HFFc6 (cell line): Measurements from ENCODE around the gene FAM193B. TPM values are rescaled to one million over a fixed set of nuclear protein-coding genes. Genes with fewer than 3 reads are reported as not detected.
A peak's percentile ranks its signal among the peaks of the same experiment; 100 is the strongest.

Source experiments
- DNase-seq: peaks from one replicate; pipeline ENCODE4 v3.0.0-alpha.2; 2018
- H3K27ac Mint-ChIP-seq: 2 replicates; pipeline ENCODE4 v1.8.0; 2020; ENCODE audit warnings: mild to moderate bottlenecking, mixed read lengths
- H3K27me3 Mint-ChIP-seq: 2 replicates; pipeline ENCODE4 v1.8.0; 2021; ENCODE audit warnings: mild to moderate bottlenecking, moderate library complexity, mixed read lengths; ENCODE audit not compliant: insufficient read depth
- H3K36me3 Mint-ChIP-seq: 2 replicates; pipeline ENCODE4 v1.8.0; 2021; ENCODE audit warnings: low read depth, mixed read lengths
- H3K4me1 Mint-ChIP-seq: 2 replicates; pipeline ENCODE4 v1.8.0; 2020; ENCODE audit warnings: low read depth, mixed read lengths
- H3K4me3 Mint-ChIP-seq: 2 replicates; pipeline ENCODE4 v1.8.0; 2020; ENCODE audit warnings: mild to moderate bottlenecking, moderate library complexity, mixed read lengths
- H3K9me3 Mint-ChIP-seq: 2 replicates; pipeline ENCODE4 v1.8.0; 2020; ENCODE audit warnings: mild to moderate bottlenecking, mixed read lengths
- CTCF ChIP-seq: fragments of 200-600 bp; sonication (generic); IDR thresholded peaks from 2 replicates; pipeline ENCODE4 v1.5.0; 2021; ENCODE audit warnings: antibody characterized with exemption, mild to moderate bottlenecking
- total RNA-seq, 6 experiments: library from RNA; stranded (reverse); fragmentation: NEBNext Ultra II Directional; extraction: Animal tissue kit (Norgen Biotek cat#: 25700); gene quantifications; 2 replicates in 1 of 6; 3 replicates in 5 of 6; pipeline ENCODE4 v1.2.3, GENCODE V29; 2021

The FAM193B gene
- total RNA-seq, 6 experiments from 2014 or later: 16.1 to 25.6 (median 21.6) TPM

GRCh38 chr5:177557796-177558195 is 3.4 kb upstream of the FAM193B start:
- Mint-ChIP-seq H3K27ac (peak overlapping the region; percentile 24; the same call in 1 of the 2 replicates), H3K4me1 (peaks cover 47% of the 10 kb centered on the region), H3K27me3 (peaks cover 3% of the 10 kb centered on the region), H3K9me3 (no peaks in the 10 kb centered on the region; the same call in 1 of the 2 replicates), H3K36me3 (no peaks in the 10 kb centered on the region), H3K4me3 (no peak overlapping the region)
- no peak for TF ChIP-seq CTCF
- no peak for DNase-seq

- peak overlapping the region; percentile 63; the same call in 1 of the 2 replicates for H3K27ac Mint-ChIP-seq
- H3K27me3 Mint-ChIP-seq: peaks cover 1% of the 10 kb centered on the region
- no peak overlapping the region for H3K4me3 Mint-ChIP-seq
- H3K36me3 Mint-ChIP-seq: peaks cover 5% of the 10 kb centered on the region; the same call in 1 of the 2 replicates
- peaks cover 54% of the 10 kb centered on the region for H3K4me1 Mint-ChIP-seq
- DNase-seq: peak; percentile 58
- TF ChIP-seq CTCF: no peak
- no peaks in the 10 kb centered on the region; the same call in 1 of the 2 replicates for H3K9me3 Mint-ChIP-seq
These were observed 2.8 kb upstream of the FAM193B start for GRCh38 chr5:177557041-177557647.

GRCh38 chr5:177555665-177556064 is 1.3 kb upstream of the FAM193B start:
- no peak overlapping the region; the same call in 1 of the 2 replicates for H3K27ac Mint-ChIP-seq
- no peak for DNase-seq
- H3K27me3 Mint-ChIP-seq: peaks cover 1% of the 10 kb centered on the region; the same call in 1 of the 2 replicates
- peaks cover 52% of the 10 kb centered on the region for H3K4me1 Mint-ChIP-seq
- peaks cover 8% of the 10 kb centered on the region; the same call in 1 of the 2 replicates for H3K36me3 Mint-ChIP-seq
- H3K4me3 Mint-ChIP-seq: no peak overlapping the region
- no peaks in the 10 kb centered on the region for H3K9me3 Mint-ChIP-seq
- TF ChIP-seq CTCF: no peak

GRCh38 chr5:177555228-177555627 is 865 bp upstream of the FAM193B start:
- H3K36me3 Mint-ChIP-seq: peaks cover 8% of the 10 kb centered on the region; the same call in 1 of the 2 replicates
- DNase-seq: no peak
- H3K4me1 Mint-ChIP-seq: peaks cover 52% of the 10 kb centered on the region
- TF ChIP-seq CTCF: no peak
- H3K4me3 Mint-ChIP-seq: peak overlapping the region; percentile 87
- peaks cover 1% of the 10 kb centered on the region; the same call in 1 of the 2 replicates for H3K27me3 Mint-ChIP-seq
- no peaks in the 10 kb centered on the region for H3K9me3 Mint-ChIP-seq
- no peak overlapping the region; the same call in 1 of the 2 replicates for H3K27ac Mint-ChIP-seq

- Mint-ChIP-seq H3K27me3 (peaks cover 1% of the 10 kb centered on the region; the same call in 1 of the 2 replicates), H3K27ac (0 out of 2 replicates have a peak overlapping the region, but pooled peaks have one; percentile 24), H3K4me3 (peak overlapping the region; percentile 93), H3K4me1 (peaks cover 52% of the 10 kb centered on the region), H3K36me3 (peaks cover 8% of the 10 kb centered on the region; the same call in 1 of the 2 replicates), H3K9me3 (no peaks in the 10 kb centered on the region)
- no peak for DNase-seq
- TF ChIP-seq CTCF: no peak
These were observed 513 bp downstream of the FAM193B start for GRCh38 chr5:177553671-177554429.
